ENCODE results near the gene RPS15.
A peak's percentile ranks its signal among the peaks of the same experiment; 100 is the strongest.

Gene RPS15

DNA sequence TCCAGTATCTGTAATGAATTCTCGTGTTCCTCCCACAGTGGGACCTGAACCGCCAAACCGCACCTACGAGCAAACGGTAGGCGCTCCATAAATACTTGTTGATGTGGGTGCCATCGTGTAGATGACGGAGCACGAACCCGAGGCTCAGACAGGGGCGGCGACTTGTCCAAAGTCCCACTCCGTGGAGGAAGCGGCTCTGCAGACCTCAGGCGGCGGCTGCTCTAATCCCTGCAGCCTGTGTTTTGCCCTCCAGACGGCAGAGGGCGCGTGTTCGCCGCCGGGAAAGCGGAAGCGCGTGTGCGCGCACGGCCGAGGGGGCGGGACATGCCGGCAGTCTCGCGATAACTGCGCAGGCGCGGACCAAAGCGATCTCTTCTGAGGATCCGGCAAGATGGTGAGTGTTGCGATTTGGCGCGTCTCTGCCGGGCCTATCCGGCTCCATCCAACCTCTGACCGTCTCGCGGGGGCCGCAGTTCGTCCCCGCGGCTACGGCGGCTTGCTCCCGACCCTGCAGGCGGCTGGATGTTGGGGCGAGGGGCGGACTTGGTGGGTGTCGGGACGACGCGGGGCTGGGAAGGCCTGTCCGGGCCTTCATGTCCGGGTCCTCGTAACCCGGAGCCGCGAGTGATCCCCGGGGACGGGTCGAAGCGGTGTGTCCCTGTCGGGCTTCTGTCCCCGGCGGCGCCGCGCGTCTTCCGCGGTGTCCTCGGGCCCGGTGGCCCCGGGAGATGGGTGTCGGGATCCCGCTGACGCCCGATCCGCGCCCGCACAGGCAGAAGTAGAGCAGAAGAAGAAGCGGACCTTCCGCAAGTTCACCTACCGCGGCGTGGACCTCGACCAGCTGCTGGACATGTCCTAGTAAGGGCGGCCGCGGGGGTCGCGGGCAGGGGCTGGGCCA is at the start of gene RPS15:
TSS of gene RPS15 (plus strand) at position 362 of the 898 bp plus-strand sequence. CDS start at position 392, 30 bp downstream.
- Histone ChIP-seq H3K4me3 (ENCODE audit: low read depth, low read length) (peak within 1 kb of the TSS; percentile 89), H3K27me3 (ENCODE audit: control insufficient read depth, insufficient read depth, low read length) (no peaks in the 10 kb centered on the region), H3K9ac (ENCODE audit: low read depth, low read length) (peak within 1 kb of the TSS; percentile 98), H3K4me1 (ENCODE audit: control insufficient read depth, insufficient read depth, low read length) (no peaks in the 10 kb centered on the region), H3K9me3 (ENCODE audit: control insufficient read depth, insufficient read depth, low read length) (no peaks in the 10 kb centered on the region), H3K36me3 (ENCODE audit: control insufficient read depth, insufficient read depth, low read length) (peaks cover 51% of the 10 kb centered on the region)

GRCh38 chr19:1388637-1389026 is 49.6 kb upstream of the RPS15 start:
- Histone ChIP-seq H3K9ac (ENCODE audit: low read depth, low read length) (no peak overlapping the region), H3K4me3 (ENCODE audit: low read depth, low read length) (no peak overlapping the region), H3K9me3 (ENCODE audit: control insufficient read depth, insufficient read depth, low read length) (no peaks in the 10 kb centered on the region), H3K36me3 (ENCODE audit: control insufficient read depth, insufficient read depth, low read length) (peaks cover 30% of the 10 kb centered on the region), H3K4me1 (ENCODE audit: control insufficient read depth, insufficient read depth, low read length) (no peaks in the 10 kb centered on the region), H3K27me3 (ENCODE audit: control insufficient read depth, insufficient read depth, low read length) (no peaks in the 10 kb centered on the region)

DNA sequence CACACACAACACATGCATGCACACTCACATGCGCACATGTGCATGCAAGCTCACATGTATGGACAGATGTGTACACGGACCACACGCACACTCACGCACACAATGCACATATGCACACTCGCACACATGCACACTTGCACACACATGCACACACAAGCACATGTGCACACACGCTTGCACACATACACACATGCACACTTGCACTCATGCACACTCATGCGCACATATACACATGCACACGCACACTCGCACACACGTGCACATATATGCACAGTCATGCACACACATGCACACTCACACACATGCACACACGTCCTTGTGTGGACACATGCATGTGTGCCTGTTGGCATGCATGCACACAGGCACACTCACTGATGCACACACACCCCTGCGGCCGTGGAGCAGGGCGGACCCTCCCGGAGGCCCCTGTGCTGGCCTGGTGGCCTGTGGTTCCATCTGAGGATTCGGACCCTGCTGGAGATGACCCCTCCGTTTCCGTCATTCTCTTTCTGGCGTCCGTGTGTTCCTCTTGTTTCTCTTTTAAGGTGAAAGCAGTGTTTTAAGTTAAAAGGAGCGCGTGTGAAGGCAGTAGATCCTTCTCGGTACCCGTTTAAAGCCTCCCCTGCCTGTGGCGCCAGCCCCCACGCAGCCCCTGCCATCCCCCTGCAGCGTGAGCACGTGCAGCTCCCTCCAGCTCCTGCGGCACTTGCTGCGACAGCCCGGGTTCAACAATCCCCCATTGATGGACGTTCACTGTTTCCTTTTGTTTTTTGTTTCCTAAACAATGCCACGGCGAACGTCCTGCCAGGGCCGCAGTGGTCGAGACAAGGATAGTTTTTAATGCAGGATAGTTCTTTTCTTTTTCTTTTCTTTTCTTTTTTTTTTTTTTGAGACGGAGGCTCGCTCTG is 48.9 kb upstream of the RPS15 start:
- Histone ChIP-seq H3K4me3 (ENCODE audit: low read depth, low read length) (no peak overlapping the region), H3K4me1 (ENCODE audit: control insufficient read depth, insufficient read depth, low read length) (no peaks in the 10 kb centered on the region), H3K27me3 (ENCODE audit: control insufficient read depth, insufficient read depth, low read length) (no peaks in the 10 kb centered on the region), H3K9ac (ENCODE audit: low read depth, low read length) (no peak overlapping the region), H3K9me3 (ENCODE audit: control insufficient read depth, insufficient read depth, low read length) (no peaks in the 10 kb centered on the region), H3K36me3 (ENCODE audit: control insufficient read depth, insufficient read depth, low read length) (peaks cover 34% of the 10 kb centered on the region)

DNA sequence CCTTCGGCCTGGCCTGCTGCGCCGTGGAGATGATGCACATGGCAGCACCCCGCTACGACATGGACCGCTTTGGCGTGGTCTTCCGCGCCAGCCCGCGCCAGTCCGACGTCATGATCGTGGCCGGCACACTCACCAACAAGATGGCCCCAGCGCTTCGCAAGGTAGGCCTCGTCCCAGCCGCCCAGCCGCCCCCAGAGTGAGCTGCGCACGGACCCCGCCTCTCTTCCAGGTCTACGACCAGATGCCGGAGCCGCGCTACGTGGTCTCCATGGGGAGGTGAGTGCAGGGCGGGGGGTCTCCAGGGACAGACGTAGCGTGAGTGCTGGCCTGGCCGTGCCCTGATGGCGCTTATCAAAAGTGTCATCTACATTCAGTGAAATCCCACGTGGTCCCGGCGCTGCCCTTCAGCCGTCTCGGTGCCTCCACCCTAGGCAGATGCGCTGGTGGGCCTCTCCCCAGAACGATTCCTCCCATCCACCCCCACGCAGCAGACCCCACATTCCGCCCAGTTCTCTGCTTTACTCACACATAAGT is 47.2 kb upstream of the RPS15 start:
- no peak overlapping the region for H3K9ac ChIP-seq (ENCODE audit: low read depth, low read length)
- no peaks in the 10 kb centered on the region for H3K27me3 ChIP-seq (ENCODE audit: control insufficient read depth, insufficient read depth, low read length)
- peaks cover 39% of the 10 kb centered on the region for H3K36me3 ChIP-seq (ENCODE audit: control insufficient read depth, insufficient read depth, low read length)
- H3K4me1 ChIP-seq (ENCODE audit: control insufficient read depth, insufficient read depth, low read length) = no peaks in the 10 kb centered on the region
- H3K4me3 ChIP-seq (ENCODE audit: low read depth, low read length) = no peak overlapping the region
- no peaks in the 10 kb centered on the region for H3K9me3 ChIP-seq (ENCODE audit: control insufficient read depth, insufficient read depth, low read length)

DNA sequence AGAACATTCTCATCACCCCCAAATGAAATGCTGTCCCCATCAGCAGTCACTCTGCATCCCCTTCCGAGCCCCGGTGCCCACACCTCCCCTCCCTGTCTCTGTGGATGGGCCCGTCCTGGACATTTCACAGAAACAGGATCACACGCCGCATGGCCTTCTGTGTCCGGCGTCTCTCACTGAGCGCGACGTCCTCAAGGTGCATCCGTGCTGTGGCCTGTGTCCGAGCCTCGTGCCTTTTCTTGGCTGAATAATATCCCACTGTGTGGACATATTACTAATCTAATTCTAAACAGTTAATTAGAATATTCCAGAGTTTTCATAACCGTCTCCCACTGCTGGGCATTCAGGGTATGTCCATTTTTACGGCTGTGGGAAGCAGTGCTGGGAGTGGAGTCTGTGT is 45.8 kb upstream of the RPS15 start:
- H3K36me3 ChIP-seq (ENCODE audit: control insufficient read depth, insufficient read depth, low read length) = peaks cover 39% of the 10 kb centered on the region
- no peak overlapping the region for H3K9ac ChIP-seq (ENCODE audit: low read depth, low read length)
- no peak overlapping the region for H3K4me3 ChIP-seq (ENCODE audit: low read depth, low read length)
- H3K4me1 ChIP-seq (ENCODE audit: control insufficient read depth, insufficient read depth, low read length) = no peaks in the 10 kb centered on the region
- H3K27me3 ChIP-seq (ENCODE audit: control insufficient read depth, insufficient read depth, low read length) = no peaks in the 10 kb centered on the region
- no peaks in the 10 kb centered on the region for H3K9me3 ChIP-seq (ENCODE audit: control insufficient read depth, insufficient read depth, low read length)

DNA sequence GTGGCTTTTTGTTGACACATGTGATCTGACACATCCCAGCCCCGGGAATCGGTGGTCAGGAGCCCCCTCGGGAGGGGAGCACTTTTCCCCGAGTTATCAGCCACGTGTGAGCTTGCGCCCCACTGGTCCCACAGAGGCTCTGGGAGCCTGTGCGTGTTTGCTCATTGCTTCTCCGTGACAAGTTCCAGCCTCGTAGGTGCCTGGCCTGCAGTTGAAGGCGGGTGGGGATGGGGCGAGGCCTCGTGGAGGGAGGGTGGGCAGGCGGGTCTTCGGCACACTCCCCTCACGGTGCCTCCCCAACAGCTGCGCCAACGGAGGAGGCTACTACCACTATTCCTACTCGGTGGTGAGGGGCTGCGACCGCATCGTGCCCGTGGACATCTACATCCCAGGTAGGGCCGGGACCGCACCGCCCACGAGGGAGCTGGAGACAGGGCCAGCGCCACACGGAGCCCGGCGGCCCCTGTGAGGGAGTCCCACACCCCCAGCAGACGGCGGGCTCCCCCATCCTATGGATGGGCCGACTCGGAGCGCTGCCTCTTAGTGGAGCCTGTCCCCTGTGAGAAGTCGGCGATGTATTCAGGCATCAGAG is 45.2 kb upstream of the RPS15 start:
- Histone ChIP-seq H3K27me3 (ENCODE audit: control insufficient read depth, insufficient read depth, low read length) (no peaks in the 10 kb centered on the region), H3K9me3 (ENCODE audit: control insufficient read depth, insufficient read depth, low read length) (no peaks in the 10 kb centered on the region), H3K9ac (ENCODE audit: low read depth, low read length) (no peak overlapping the region), H3K36me3 (ENCODE audit: control insufficient read depth, insufficient read depth, low read length) (peaks cover 37% of the 10 kb centered on the region), H3K4me1 (ENCODE audit: control insufficient read depth, insufficient read depth, low read length) (no peaks in the 10 kb centered on the region), H3K4me3 (ENCODE audit: low read depth, low read length) (no peak overlapping the region)

- Histone ChIP-seq H3K4me1 (ENCODE audit: control insufficient read depth, insufficient read depth, low read length) (no peaks in the 10 kb centered on the region), H3K36me3 (ENCODE audit: control insufficient read depth, insufficient read depth, low read length) (peaks cover 32% of the 10 kb centered on the region), H3K4me3 (ENCODE audit: low read depth, low read length) (no peak overlapping the region), H3K27me3 (ENCODE audit: control insufficient read depth, insufficient read depth, low read length) (no peaks in the 10 kb centered on the region), H3K9ac (ENCODE audit: low read depth, low read length) (no peak overlapping the region), H3K9me3 (ENCODE audit: control insufficient read depth, insufficient read depth, low read length) (no peaks in the 10 kb centered on the region)
Measured at GRCh38 chr19:1393841-1394240, 44.4 kb upstream of the RPS15 start.

- Histone ChIP-seq H3K4me1 (ENCODE audit: control insufficient read depth, insufficient read depth, low read length) (no peaks in the 10 kb centered on the region), H3K4me3 (ENCODE audit: low read depth, low read length) (no peak overlapping the region), H3K36me3 (ENCODE audit: control insufficient read depth, insufficient read depth, low read length) (peaks cover 30% of the 10 kb centered on the region), H3K9ac (ENCODE audit: low read depth, low read length) (no peak overlapping the region), H3K27me3 (ENCODE audit: control insufficient read depth, insufficient read depth, low read length) (no peaks in the 10 kb centered on the region), H3K9me3 (ENCODE audit: control insufficient read depth, insufficient read depth, low read length) (no peaks in the 10 kb centered on the region)
Measured at GRCh38 chr19:1394252-1395193, 43.7 kb upstream of the RPS15 start.

- H3K9ac ChIP-seq (ENCODE audit: low read depth, low read length) = no peak overlapping the region
- H3K4me1 ChIP-seq (ENCODE audit: control insufficient read depth, insufficient read depth, low read length) = no peaks in the 10 kb centered on the region
- no peaks in the 10 kb centered on the region for H3K9me3 ChIP-seq (ENCODE audit: control insufficient read depth, insufficient read depth, low read length)
- H3K4me3 ChIP-seq (ENCODE audit: low read depth, low read length) = no peak overlapping the region
- peaks cover 30% of the 10 kb centered on the region for H3K36me3 ChIP-seq (ENCODE audit: control insufficient read depth, insufficient read depth, low read length)
- no peaks in the 10 kb centered on the region for H3K27me3 ChIP-seq (ENCODE audit: control insufficient read depth, insufficient read depth, low read length)
Measured at GRCh38 chr19:1395194-1396018, 42.8 kb upstream of the RPS15 start.

GRCh38 chr19:1396019-1396767 is 42.0 kb upstream of the RPS15 start:
- H3K4me3 ChIP-seq (ENCODE audit: low read depth, low read length) = no peak overlapping the region
- H3K36me3 ChIP-seq (ENCODE audit: control insufficient read depth, insufficient read depth, low read length) = peaks cover 25% of the 10 kb centered on the region
- H3K27me3 ChIP-seq (ENCODE audit: control insufficient read depth, insufficient read depth, low read length) = no peaks in the 10 kb centered on the region
- no peaks in the 10 kb centered on the region for H3K4me1 ChIP-seq (ENCODE audit: control insufficient read depth, insufficient read depth, low read length)
- H3K9ac ChIP-seq (ENCODE audit: low read depth, low read length) = no peak overlapping the region
- H3K9me3 ChIP-seq (ENCODE audit: control insufficient read depth, insufficient read depth, low read length) = no peaks in the 10 kb centered on the region
